ENCODE data around the gene SMIM36. TPM values are rescaled to one million over a fixed set of nuclear protein-coding genes. Genes with fewer than 3 reads are reported as not detected.

The SMIM36 gene
- total RNA-seq, 2 experiments from 2014 or later: not detected

- Mint-ChIP-seq H3K4me3 (no peak overlapping the region), H3K9me3 (no peaks in the 10 kb centered on the region), H3K27ac (no peak overlapping the region), H3K36me3 (ENCODE audit: low read depth) (no peaks in the 10 kb centered on the region), H3K27me3 (peaks cover 12% of the 10 kb centered on the region), H3K4me1 (ENCODE audit: low read depth) (peaks cover 2% of the 10 kb centered on the region)
- ATAC-seq (no peak), DNase-seq (no peak)
- intact Hi-C loops (cut with micrococcal nuclease): no loop called here
- ChIA-PET CTCF (interaction anchor here (1.8 kb wide), 2 partner anchors 19 to 224 kb away, joined by 4 to 8 read pairs; no protein-coding TSS in a partner anchor), POLR2A (no interaction called here)
- no peak for TF ChIP-seq CTCF (IDR thresholded peaks at IDR 0.05)
Observed at GRCh38 chr17:55545806-55546205, 34.6 kb upstream of the SMIM36 start.

- intact Hi-C loops (cut with micrococcal nuclease): no loop called here
- H3K36me3 Mint-ChIP-seq (ENCODE audit: low read depth): no peaks in the 10 kb centered on the region
- no peak overlapping the region for H3K4me3 Mint-ChIP-seq
- CTCF ChIA-PET: interaction anchor here (1.1 kb wide), 1 partner anchor 58 kb away, joined by 3 read pairs; no protein-coding TSS in a partner anchor
- no peak for ATAC-seq
- no peak overlapping the region for H3K27ac Mint-ChIP-seq
- DNase-seq: no peak
- H3K27me3 Mint-ChIP-seq: peaks cover 15% of the 10 kb centered on the region
- peaks cover 2% of the 10 kb centered on the region for H3K4me1 Mint-ChIP-seq (ENCODE audit: low read depth)
- no peaks in the 10 kb centered on the region for H3K9me3 Mint-ChIP-seq
- TF ChIP-seq CTCF (IDR thresholded peaks at IDR 0.05): no peak
- POLR2A ChIA-PET: no interaction called here
Observed at GRCh38 chr17:55543709-55544108, 32.5 kb upstream of the SMIM36 start.

GRCh38 chr17:55540414-55541091, 29.3 kb upstream of the SMIM36 start:
- Mint-ChIP-seq H3K4me3 (no peak overlapping the region), H3K27ac (no peak overlapping the region)
- intact Hi-C loops (cut with micrococcal nuclease): no loop called here

GRCh38 chr17:55536205-55536604, 25.0 kb upstream of the SMIM36 start:
- no peaks in the 10 kb centered on the region for H3K4me1 Mint-ChIP-seq (ENCODE audit: low read depth)
- H3K27me3 Mint-ChIP-seq: peaks cover 6% of the 10 kb centered on the region
- no peak overlapping the region for H3K4me3 Mint-ChIP-seq
- intact Hi-C loops (cut with micrococcal nuclease): no loop called here
- H3K9me3 Mint-ChIP-seq: no peaks in the 10 kb centered on the region
- no peak for DNase-seq
- ChIA-PET POLR2A (no interaction called here), CTCF (interaction anchor here (1.0 to 1.1 kb wide), 2 partner anchors 9 to 66 kb away, joined by 4 to 5 read pairs; no protein-coding TSS in a partner anchor)
- no peak overlapping the region for H3K27ac Mint-ChIP-seq
- no peak for TF ChIP-seq CTCF (IDR thresholded peaks at IDR 0.05)
- no peaks in the 10 kb centered on the region for H3K36me3 Mint-ChIP-seq (ENCODE audit: low read depth)
- ATAC-seq: no peak

More at GRCh38 chr17:55540414-55541091, 29.3 kb upstream of the SMIM36 start:
- ATAC-seq (no peak), DNase-seq (no peak)
- POLR2A ChIA-PET: no interaction called here
- Mint-ChIP-seq H3K27me3 (peaks cover 10% of the 10 kb centered on the region), H3K4me1 (ENCODE audit: low read depth) (no peaks in the 10 kb centered on the region), H3K9me3 (no peaks in the 10 kb centered on the region), H3K36me3 (ENCODE audit: low read depth) (no peaks in the 10 kb centered on the region)
- CTCF ChIA-PET: interaction anchor here (1.2 kb wide), 1 partner anchor 14 kb away, joined by 3 read pairs; no protein-coding TSS in a partner anchor
- TF ChIP-seq CTCF (IDR thresholded peaks at IDR 0.05): no peak

- Mint-ChIP-seq H3K4me1 (ENCODE audit: low read depth) (no peaks in the 10 kb centered on the region), H3K27ac (no peak overlapping the region)
- CTCF ChIA-PET: interaction anchor here (1.2 to 2.7 kb wide), 3 partner anchors 10 to 184 kb away, joined by 5 to 11 read pairs (median 9); no protein-coding TSS in a partner anchor
Observed at GRCh38 chr17:55533608-55534007, 22.4 kb upstream of the SMIM36 start.

More at GRCh38 chr17:55533608-55534007, 22.4 kb upstream of the SMIM36 start:
- intact Hi-C loops (cut with micrococcal nuclease): no loop called here
- H3K4me3 Mint-ChIP-seq: no peak overlapping the region
- DNase-seq (no peak), ATAC-seq (no peak)
- peaks cover 7% of the 10 kb centered on the region for H3K27me3 Mint-ChIP-seq
- H3K9me3 Mint-ChIP-seq: no peaks in the 10 kb centered on the region
- POLR2A ChIA-PET: no interaction called here
- no peak for TF ChIP-seq CTCF (IDR thresholded peaks at IDR 0.05)
- H3K36me3 Mint-ChIP-seq (ENCODE audit: low read depth): no peaks in the 10 kb centered on the region

All from activated CD8-positive, alpha-beta T cell treated with anti-CD3 and anti-CD28 coated beads for 36 hours (primary cell).